NCI-H524 (cell line): Measurements from ENCODE around the gene ZBTB16.
A peak's percentile ranks its signal among the peaks of the same experiment; 100 is the strongest.

ENCODE experiments used
- DNase-seq, 2 experiments: peaks; one replicate each; lab custom pipeline; 2025; lab: John Stamatoyannopoulos, UW

The ZBTB16 gene

GRCh38 chr11:114261791-114262190 is 202.3 kb downstream of the ZBTB16 start:
- DNase-seq = no peak

- peak; percentile 50 to 75 for DNase-seq
Measured at GRCh38 chr11:114262681-114263512, 203.4 kb downstream of the ZBTB16 start.

GRCh38 chr11:114263513-114264170 is 204.1 kb downstream of the ZBTB16 start:
- DNase-seq = no peak

DNA sequence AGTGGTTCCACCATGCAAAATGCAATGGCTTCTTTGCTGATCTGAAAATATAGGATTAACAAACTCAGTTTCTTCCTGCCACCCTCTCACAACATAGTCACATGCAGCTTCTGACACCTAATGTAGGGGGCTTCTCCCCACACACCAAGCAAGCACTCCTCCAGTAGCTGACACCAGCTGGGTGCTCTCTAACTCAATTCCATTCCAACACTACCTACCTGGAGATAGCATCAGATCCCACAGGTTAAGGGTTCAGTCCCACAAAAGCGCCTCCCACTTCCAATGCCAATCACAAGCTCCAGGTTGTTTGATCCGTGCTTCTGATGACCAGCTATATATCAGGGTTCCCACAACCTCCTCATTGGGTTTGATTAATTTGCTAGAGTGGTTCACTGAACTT is 204.9 kb downstream of the ZBTB16 start:
- DNase-seq = no peak

- no peak for DNase-seq
Measured at GRCh38 chr11:114265122-114265878, 205.8 kb downstream of the ZBTB16 start.

GRCh38 chr11:114269498-114269897 is 210.0 kb downstream of the ZBTB16 start:
- DNase-seq = no peak

DNA sequence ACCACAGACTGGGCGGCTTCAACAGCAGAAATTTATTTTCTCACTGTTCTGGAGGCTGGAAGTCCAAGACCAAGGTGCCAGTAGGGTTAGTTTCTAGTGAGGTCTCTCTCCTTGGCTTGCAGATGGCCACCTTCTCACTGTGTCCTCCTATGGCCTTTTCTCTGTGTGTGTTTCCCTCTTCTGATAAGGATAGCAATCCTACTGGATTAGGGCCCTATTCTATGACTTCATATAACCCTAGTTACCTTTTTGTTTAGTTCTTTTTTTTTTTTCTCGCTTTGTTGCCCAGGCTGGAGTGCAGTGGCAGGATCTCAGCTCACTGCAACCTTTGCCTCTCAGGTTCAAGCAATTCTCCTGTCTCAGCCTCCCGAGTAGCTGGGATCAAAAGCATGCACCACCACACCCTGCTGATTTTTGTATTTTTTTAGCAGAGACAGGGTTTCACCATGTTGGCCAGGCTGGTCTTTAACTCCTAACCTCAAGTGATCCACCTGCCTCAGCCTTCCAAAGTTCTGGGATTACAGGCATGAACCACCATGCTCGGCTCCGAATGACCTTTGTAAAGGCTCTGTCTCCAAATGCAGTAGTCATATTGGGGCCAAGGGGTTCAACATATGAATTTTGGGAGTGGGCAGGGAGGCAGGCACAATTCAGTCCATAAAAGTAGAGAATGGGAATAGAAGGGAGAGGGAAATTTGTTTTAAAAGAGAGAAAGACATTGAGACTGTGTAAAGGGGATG is 211.2 kb downstream of the ZBTB16 start:
- no peak for DNase-seq

DNA sequence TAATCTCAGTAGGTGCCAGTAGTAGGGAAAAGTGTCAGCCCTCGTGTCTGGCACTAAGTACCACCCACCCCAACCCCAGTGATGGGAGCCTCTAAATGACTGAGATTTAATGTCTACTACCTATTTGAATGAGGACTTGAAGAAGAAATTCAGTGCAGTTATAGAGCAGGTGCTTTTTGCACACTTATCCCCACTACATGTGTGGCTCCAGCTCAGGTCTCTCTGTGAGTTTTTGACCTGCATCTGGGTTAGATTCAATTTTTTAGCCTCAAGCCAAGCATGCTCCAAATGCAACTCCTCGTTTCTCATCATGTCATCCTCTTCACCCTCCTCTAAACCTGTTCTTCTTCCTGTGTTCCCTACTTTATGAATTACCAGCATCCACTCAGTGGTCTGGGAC is 211.8 kb downstream of the ZBTB16 start:
- no peak for DNase-seq

DNA sequence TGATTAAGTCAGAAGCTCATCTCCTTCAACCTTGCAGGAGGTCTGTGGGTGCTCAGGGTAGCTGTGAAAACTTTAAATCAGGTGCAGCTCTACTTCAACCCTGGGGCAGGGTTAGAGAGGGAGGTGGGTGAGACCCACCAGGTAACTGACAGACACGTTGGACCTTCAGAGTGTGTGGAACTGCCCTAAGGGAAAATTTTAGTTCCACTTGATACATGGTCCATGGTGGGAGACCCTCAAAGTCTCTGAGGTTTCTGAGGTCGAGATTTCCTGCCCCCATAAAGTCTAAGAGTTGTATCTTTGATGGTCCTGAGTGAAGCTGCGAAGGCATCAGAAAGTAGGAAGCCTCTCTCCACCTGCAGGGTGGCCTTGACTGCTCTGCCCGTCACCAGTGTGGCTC is 212.8 kb downstream of the ZBTB16 start:
- no peak for DNase-seq

- peak; percentile 67 to 86 for DNase-seq
Measured at GRCh38 chr11:114273071-114273470, 213.6 kb downstream of the ZBTB16 start.

DNA sequence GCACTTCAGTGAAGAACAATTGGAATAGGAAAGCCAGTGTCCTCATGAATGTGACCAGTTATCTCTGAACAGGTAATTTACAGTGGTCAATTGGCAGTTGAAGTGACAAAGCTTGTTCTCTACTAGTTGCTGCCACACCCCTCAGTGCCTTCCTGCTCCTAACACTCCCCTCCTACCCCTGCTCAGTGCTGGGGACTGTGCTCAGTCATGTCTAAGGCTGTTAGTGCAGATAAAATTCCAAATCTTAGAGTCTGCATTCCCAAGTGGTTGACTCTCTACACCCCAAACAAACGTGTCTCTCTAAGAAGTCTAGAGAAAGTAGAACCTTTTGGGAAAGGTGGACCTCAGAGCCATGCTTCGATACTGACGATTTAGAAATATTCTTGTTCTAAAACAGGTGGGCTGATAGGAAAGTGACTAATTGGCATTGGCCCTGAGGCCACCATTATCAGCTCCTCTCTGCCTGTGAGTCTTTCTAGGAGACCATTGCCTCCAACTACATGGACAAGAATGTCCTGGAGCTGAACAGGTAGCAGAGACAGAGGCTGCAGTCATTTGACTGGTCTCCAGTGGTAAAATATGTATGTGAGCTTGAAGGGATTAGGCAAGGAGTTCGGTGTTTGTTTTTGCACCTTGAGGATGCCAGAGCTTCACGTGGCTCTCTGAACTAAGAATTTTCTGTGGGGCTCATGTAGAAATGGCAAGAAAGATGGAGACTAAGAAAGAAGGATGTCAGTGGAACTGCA is 214.6 kb downstream of the ZBTB16 start:
- no peak for DNase-seq

GRCh38 chr11:114274637-114275036 is 215.1 kb downstream of the ZBTB16 start:
- no peak for DNase-seq

GRCh38 chr11:114275280-114275679 is 215.8 kb downstream of the ZBTB16 start:
- DNase-seq = no peak

DNA sequence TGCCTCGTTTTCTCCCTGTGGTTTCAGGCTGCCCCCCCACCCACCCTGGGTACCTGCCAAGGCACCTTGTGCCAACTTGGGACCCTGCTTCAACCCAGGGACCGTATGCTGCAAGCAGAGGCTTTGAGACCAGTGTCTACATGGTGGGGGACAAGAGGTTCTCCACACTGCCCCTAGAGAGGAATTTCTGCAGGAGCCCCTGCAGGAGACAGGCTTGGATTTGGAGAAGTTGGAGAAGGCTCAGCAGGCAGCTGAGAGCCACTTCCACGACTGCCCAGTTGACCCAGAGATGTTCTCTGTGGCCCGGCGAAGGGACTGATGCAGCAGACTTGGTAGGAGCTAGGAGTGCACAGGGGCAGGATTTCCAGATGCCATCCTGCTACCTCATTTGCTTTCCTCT is 216.6 kb downstream of the ZBTB16 start:
- DNase-seq = no peak

DNA sequence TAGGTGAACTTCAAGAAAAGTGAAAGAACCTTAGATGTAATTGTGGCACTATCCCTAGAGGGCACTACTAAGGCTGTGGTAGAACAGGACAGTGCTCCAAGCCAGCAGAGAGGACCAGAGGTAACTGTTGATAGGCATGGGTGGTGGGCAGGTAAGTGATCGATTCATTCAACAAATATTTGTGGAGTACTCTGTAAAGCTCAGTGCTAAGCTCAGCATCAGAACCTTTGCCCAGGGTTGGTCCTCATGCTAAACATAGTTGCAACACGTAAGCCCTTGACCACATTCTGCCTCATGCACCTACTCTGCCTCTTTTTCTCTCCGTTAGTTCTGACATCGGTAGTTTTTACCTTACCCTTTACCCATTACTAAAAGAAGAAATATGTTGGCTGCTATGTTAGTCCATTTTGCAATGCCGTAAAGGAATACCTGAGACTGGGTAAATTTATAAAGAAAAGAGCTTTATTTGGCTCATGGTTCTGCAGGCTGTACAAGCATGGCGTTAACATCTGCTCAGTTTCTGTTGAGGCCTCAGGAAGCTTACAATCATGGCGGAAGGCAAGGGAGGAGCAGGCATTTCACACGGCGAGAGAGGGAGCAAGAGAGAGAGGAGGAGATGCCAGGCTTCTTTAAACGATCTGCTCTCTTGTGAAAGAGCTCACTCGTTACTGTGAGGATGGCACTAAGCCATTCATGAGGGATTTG is 218.3 kb downstream of the ZBTB16 start:
- no peak for DNase-seq

DNA sequence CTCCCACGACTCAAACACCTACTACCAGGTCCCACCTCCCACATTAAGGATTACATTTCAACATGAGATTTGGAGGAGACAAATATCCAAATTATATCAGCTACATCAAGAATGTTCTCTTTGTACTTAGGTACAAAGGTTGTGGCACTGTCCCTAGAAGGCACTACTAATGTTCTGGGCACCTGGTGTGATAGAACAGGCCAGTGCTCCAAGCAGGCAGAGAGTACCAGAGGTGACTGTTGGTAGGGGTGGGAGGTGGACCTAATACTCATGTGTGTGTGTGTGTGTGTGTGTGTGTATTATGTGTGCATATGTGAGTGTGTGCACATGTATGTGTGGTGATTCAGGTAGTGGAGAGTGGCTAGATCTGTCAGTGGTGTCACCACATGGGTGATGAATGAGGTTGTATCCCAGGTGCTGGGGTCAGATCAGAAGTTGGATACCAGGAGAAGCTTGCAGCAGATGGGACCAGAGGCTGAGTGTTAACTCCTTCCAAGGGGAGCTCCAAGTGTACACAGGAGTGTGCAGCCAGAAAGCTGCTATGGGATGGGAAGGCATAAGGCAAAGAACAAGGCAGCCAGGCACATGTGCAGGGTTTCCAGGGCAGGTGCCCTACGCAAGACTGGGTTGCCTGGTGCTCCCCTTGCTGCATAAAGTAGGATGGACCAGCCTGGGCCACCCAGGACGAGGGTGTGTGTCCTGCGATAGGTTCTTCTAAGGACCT is 219.0 kb downstream of the ZBTB16 start:
- DNase-seq = no peak

DNA sequence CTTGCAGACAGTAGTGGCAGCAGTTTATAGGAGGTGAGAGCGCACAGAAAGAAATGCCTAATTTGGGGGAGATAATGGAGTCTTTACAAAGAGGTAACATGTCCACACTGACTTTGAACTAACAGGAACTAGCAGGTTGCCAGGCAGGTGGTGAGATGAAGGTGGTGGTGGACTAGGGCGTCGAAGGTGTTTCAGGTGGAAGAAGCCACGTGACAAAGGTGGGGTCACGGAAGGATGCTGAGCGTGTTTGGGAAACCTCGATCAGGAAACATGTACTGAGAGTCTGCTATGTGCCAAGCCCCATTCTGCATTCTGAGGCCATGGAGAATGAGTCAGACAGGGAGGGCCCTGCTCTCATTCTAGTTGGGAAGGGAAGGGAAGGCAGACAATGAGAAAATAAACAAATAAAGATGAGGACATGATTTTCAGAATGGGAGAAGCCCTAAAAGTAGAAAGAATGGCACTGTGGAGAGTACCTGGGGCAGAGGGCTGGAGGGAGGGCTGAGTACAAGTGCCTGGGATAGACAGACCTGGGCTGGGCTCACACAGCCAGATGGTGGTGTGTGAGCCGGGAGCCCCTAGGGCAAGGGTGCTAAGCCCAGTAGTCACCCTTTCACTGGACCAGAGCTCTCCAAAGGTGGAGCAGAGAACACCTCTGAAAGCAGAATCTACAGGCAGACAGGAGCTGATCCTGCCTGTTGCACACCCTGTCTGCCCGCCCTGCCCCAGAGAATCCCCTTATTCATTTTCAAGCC is 220.5 kb downstream of the ZBTB16 start:
- DNase-seq = no peak

- DNase-seq = peak; percentile 56 to 79
Measured at GRCh38 chr11:114280696-114281095, 221.2 kb downstream of the ZBTB16 start.

DNA sequence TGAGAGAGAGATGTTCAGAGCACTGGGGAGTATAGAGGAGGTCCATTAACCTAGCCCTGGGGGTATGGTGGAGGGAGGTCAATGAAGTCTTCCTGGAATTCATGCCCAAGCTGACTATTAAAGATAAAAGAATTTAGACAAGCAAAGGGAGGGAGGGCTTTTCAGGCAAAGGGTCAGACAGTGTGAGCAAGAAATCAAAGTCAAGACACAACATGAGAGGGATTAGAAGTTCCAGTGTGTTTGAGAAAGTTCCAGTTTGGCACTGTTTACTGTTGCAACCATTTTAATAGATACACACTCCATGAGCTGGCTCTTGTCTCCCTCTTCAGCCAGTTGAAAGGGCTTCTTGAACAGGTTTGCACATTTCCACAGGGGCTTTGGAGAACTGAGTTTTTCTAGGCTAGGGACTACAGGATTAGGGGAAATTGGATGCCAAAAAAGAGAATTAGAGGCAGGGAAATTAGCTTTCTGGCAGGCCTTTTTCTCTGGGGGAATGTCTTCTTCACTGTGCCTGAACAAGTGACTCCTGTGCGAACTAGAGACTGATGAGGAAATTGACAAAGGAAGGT is 222.0 kb downstream of the ZBTB16 start:
- DNase-seq = no peak
